Measurements from ENCODE around the gene ADGRL2.

Gene ADGRL2

GRCh38 chr1:81800695-81801650 lies at the start of gene ADGRL2:
Gene ADGRL2 (plus strand): TSS chr1:81800934. CDS start chr1:81836985, 36,051 bp downstream.
- peak; percentile 86 for DNase-seq

GRCh38 chr1:81752840-81753239 lies 47.9 kb upstream of the ADGRL2 start:
- DNase-seq = no peak

GRCh38 chr1:81754424-81754823 lies 46.3 kb upstream of the ADGRL2 start:
- no peak for DNase-seq

- no peak for DNase-seq
Measured at GRCh38 chr1:81756872-81757271, 43.9 kb upstream of the ADGRL2 start.

- no peak for DNase-seq
Measured at GRCh38 chr1:81757398-81758020, 43.2 kb upstream of the ADGRL2 start.

GRCh38 chr1:81758181-81758580 lies 42.6 kb upstream of the ADGRL2 start:
- DNase-seq = no peak

GRCh38 chr1:81760477-81761097 lies 40.1 kb upstream of the ADGRL2 start:
- peak; percentile 44 for DNase-seq

GRCh38 chr1:81775510-81775909 lies 25.2 kb upstream of the ADGRL2 start:
- no peak for DNase-seq

GRCh38 chr1:81780705-81781454 lies 19.9 kb upstream of the ADGRL2 start:
- no peak for DNase-seq

GRCh38 chr1:81781749-81782148 lies 19.0 kb upstream of the ADGRL2 start:
- no peak for DNase-seq

GRCh38 chr1:81792184-81792583 lies 8.6 kb upstream of the ADGRL2 start:
- no peak for DNase-seq

- no peak for DNase-seq
Measured at GRCh38 chr1:81797701-81798100, 3.0 kb upstream of the ADGRL2 start.

GRCh38 chr1:81799939-81800694 lies 617 bp upstream of the ADGRL2 start:
- DNase-seq = peak; percentile 46

- peak; percentile 39 for DNase-seq
Measured at GRCh38 chr1:81801651-81802456, 1.1 kb downstream of the ADGRL2 start.

- no peak for DNase-seq
Measured at GRCh38 chr1:81802457-81802706, 1.6 kb downstream of the ADGRL2 start.

GRCh38 chr1:81802707-81803430 lies 2.1 kb downstream of the ADGRL2 start:
- peak; percentile 66 for DNase-seq

GRCh38 chr1:81803431-81804110 lies 2.8 kb downstream of the ADGRL2 start:
- DNase-seq = no peak

- DNase-seq = no peak
Measured at GRCh38 chr1:81804312-81804711, 3.6 kb downstream of the ADGRL2 start.

- DNase-seq = no peak
Measured at GRCh38 chr1:81805537-81806431, 5.0 kb downstream of the ADGRL2 start.
